C4-2B (cell line): ENCODE results near the gene ZNF79.

Experiments
- ZFX ChIP-seq: fragments of 450-650 bp; IDR thresholded peaks from 2 replicates; pipeline ENCODE4 v1.6.1; 2017
- TF ChIP-seq, protein P1 (sequence below): fragments of 450-650 bp; conservative IDR thresholded peaks from 2 replicates; pipeline ENCODE4 v1.5.1; 2017; ENCODE audit warnings: mild to moderate bottlenecking

DNA sequence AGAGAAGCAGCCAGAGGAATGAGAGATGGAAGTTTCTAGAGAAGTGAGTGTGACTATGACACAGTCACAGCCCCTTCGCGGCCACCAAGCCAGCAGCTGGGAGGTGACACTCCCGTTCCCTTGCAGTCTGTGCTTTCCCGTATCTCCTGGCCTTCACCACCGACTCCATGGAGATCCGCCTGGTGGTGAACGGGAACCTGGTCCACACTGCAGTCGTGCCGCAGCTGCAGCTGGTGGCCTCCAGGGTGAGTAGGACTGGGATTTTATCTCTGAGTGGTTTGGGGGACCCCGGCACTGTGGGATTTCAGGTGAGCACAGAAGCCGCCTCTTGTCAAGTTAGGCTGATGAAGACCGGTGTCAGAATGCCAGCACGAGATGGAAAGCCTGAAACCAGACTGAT is 39.3 kb upstream of the ZNF79 start:
- TF ChIP-seq, protein P1, sequence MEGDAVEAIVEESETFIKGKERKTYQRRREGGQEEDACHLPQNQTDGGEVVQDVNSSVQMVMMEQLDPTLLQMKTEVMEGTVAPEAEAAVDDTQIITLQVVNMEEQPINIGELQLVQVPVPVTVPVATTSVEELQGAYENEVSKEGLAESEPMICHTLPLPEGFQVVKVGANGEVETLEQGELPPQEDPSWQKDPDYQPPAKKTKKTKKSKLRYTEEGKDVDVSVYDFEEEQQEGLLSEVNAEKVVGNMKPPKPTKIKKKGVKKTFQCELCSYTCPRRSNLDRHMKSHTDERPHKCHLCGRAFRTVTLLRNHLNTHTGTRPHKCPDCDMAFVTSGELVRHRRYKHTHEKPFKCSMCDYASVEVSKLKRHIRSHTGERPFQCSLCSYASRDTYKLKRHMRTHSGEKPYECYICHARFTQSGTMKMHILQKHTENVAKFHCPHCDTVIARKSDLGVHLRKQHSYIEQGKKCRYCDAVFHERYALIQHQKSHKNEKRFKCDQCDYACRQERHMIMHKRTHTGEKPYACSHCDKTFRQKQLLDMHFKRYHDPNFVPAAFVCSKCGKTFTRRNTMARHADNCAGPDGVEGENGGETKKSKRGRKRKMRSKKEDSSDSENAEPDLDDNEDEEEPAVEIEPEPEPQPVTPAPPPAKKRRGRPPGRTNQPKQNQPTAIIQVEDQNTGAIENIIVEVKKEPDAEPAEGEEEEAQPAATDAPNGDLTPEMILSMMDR = no peak
- no peak for TF ChIP-seq ZFX
